Upper lobe of left lung (tissue), 6 donors: ENCODE results near the gene PCGF3. TPM values are rescaled to one million over a fixed set of nuclear protein-coding genes. Genes with fewer than 3 reads are reported as not detected.

Source experiments
- ATAC-seq, 2 donors: fragments of 200-7000 bp; cut with Tn5 transposase; one replicate each; pipeline ENCODE4 v1.9.1; 2022; ENCODE audit warnings: mild to moderate bottlenecking in 2 of 2, moderate library complexity in 2 of 2; ENCODE audit not compliant: low FRiP score in 2 of 2
- DNase-seq, 2 donors: peaks; one replicate each; pipeline ENCODE4 v3.0.0-alpha.2; 2019 to 2020
- H3K27ac ChIP-seq, 4 donors: fragments of 200-600 bp; sonication (generic); one replicate each; pipeline ENCODE4 v1.5.1; 2016 to 2019
- H3K27me3 ChIP-seq, 4 donors: fragments of 200-600 bp; sonication (generic); one replicate each; pipeline ENCODE4 v1.5.1; 2017 to 2019
- H3K36me3 ChIP-seq, 4 donors: fragments of 200-600 bp; sonication (generic); one replicate each; pipeline ENCODE4 v1.5.1; 2016 to 2019
- H3K4me1 ChIP-seq, 4 donors: fragments of 200-600 bp; sonication (generic); one replicate each; pipeline ENCODE4 v1.5.1; 2018 to 2019
- H3K4me3 ChIP-seq, 4 donors: fragments of 200-600 bp; sonication (generic); one replicate each; pipeline ENCODE4 v1.5.1; 2017 to 2019; ENCODE audit warnings: mild to moderate bottlenecking in 2 of 4, moderate library complexity in 1 of 4
- H3K9me3 ChIP-seq, 4 donors: fragments of 200-600 bp; sonication (generic); one replicate each; pipeline ENCODE4 v1.5.1; 2018 to 2019
- CTCF ChIP-seq, 6 experiments: fragments of 450-650 bp in 4 of 6; fragments of 200-600 bp in 2 of 6; sonication (generic) in 2 of 6; IDR thresholded peaks; one replicate each; pipeline ENCODE4 v1.5.1; 2016 to 2019; ENCODE audit warnings: antibody characterized with exemption in 6 of 6
- EP300 ChIP-seq, 4 donors: sonication (generic); formaldehyde crosslinking; IDR thresholded peaks; one replicate each; pipeline ENCODE4 v1.5.1; 2017; ENCODE audit warnings: antibody characterized with exemption in 4 of 4, control low read depth in 2 of 4
- POLR2A ChIP-seq, 4 donors: fragments of 450-650 bp; IDR thresholded peaks; one replicate each; pipeline ENCODE4 v1.5.1; 2016 to 2017; ENCODE audit warnings: antibody characterized with exemption in 4 of 4, mild to moderate bottlenecking in 2 of 4
- POLR2AphosphoS5 ChIP-seq, 2 donors: sonication (generic); formaldehyde crosslinking; IDR thresholded peaks; one replicate each; pipeline ENCODE4 v1.5.1; 2017; ENCODE audit warnings: antibody characterized with exemption in 2 of 2
- WGBS, 2 donors: methylation state at CpG; one replicate each; pipeline ENCODE4 v1.1.5; 2017 to 2018; 5-methylcytosine and 5-hydroxymethylcytosine counted together
- total RNA-seq, 6 donors: library from RNA; depleted of rRNA in 4 of 6; stranded (reverse); fragments of >200 nt in 4 of 6; gene quantifications; one replicate each; pipeline versions ENCODE4 v1.1.0 to v1.2.1, GENCODE V29; 2016 to 2021
- donor health status: DM: no; HTN: no; CAD: no; lungs with moderate emphysema.
- donor health status: DM: no; HTN: yes; CAD: no; lungs with severe emphysema.

Gene PCGF3
- total RNA-seq, 6 donors from 2014 or later, result 36.4 to 150 (median 41.0) TPM

DNA sequence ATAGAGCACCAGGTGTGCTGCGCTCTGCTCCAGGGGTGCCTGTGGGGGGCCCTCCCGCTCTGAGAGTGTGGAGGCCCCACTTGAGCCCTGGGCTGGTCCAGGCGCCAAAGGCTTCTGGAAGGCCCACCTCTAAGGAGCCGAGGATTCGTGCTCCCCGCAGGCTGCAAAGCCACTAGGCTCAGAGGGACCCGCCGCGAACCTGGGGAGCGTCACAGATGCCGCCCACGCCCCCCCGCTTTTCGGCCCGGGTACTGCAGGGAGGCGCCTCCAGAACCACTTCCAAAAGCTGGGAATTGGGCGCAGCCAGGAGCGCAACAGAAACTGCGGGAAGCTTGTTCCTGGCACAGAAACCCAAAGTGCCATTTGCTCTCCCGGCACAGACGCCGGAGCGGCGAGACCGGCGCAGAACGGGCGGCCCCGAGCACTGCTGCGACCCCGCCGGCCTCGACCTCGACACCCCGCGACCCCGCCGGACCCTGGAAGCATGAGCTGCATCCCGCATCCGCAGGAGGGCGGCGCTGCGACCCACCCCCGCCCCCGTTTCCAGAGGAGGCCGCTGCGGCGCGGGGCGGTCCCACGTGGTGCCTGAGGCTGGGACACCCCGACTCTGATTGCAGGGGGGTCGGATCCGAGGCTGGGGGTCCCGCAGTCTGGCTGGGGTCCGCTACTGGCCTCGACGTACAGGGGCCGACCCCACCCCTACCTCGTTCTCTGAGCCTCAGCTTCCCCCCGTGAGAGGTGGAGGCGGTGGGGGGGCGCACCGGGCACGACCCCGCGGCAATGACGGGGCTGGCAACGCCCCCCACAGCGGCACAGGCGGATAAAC is 89.5 kb downstream of the PCGF3 start:
- ATAC-seq, result peak in 1 of 2 donors; percentile 8
- TF ChIP-seq POLR2AphosphoS5 (IDR thresholded peaks at IDR 0.05), result no peak
- TF ChIP-seq POLR2A (IDR thresholded peaks at IDR 0.05), result no peak
- no peak for TF ChIP-seq CTCF (IDR thresholded peaks at IDR 0.05)
- no peak for TF ChIP-seq EP300 (IDR thresholded peaks at IDR 0.05)
- Histone ChIP-seq H3K27me3 (peaks cover 5 to 47% (median 28%) of the 10 kb centered on the region in 4 donors), H3K9me3 (no peaks in the 10 kb centered on the region), H3K27ac (no peak overlapping the region), H3K4me3 (peak overlapping the region in 3 of 4 donors; percentile 3 to 33 (median 19)), H3K36me3 (no peaks in the 10 kb centered on the region), H3K4me1 (peaks cover 15 to 25% (median 19%) of the 10 kb centered on the region in 4 donors)
- 0 to 4% methylated on average over 1 to 39 of the region's 71 CpGs for WGBS, 2 donors
- peak in 1 of 2 donors; percentile 79 for DNase-seq

DNA sequence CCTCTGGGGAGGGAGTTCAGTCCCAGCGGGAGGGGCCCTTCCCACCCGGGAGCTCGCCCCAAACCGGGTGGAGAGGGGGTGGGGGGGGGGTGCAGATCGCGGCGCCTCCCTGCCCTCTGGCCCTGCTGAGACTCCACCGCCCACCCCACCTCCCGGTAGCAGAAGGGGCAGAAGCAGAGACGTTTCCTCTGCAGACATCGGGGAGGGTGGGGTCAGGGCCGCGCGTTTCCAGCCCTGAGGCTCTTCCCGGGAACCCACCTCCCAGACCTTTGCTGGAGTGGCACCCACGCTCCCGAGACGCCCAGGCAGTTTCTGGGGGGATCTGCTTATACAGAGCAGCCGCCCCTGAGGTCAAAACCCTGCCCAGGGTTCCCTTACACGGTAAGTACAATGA is 90.1 kb downstream of the PCGF3 start:
- Histone ChIP-seq H3K4me1 (peaks cover 15 to 25% (median 19%) of the 10 kb centered on the region in 4 donors), H3K9me3 (no peaks in the 10 kb centered on the region), H3K27ac (no peak overlapping the region), H3K27me3 (peaks cover 5 to 47% (median 28%) of the 10 kb centered on the region in 4 donors), H3K36me3 (no peaks in the 10 kb centered on the region), H3K4me3 (no peak overlapping the region)
- DNase-seq (no peak), ATAC-seq (no peak)
- no peak for TF ChIP-seq POLR2AphosphoS5 (IDR thresholded peaks at IDR 0.05)
- no peak for TF ChIP-seq CTCF (IDR thresholded peaks at IDR 0.05)
- no peak for TF ChIP-seq EP300 (IDR thresholded peaks at IDR 0.05)
- TF ChIP-seq POLR2A (IDR thresholded peaks at IDR 0.05), result no peak
- WGBS, 2 donors, result 16 to 25% methylated on average over 6 to 12 of the region's 20 CpGs

DNA sequence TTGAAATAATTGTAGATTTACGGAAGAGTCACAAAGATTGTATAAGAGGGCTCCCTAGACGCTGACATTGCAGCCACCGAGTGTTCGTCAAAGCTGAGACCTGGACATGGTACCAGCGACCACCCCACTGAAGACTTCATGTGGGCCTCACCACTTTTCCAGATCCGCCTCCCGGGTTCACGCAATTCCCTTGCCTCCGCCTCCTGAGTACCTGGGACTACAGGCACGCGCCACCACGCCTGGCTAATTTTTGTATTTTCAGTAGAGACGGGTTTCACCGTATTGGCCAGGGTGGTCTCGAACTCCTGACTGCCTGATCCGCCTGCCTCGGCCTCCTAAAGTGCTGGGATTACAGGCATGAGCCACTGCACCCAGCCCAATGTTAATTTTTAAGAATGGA is 90.6 kb downstream of the PCGF3 start:
- Histone ChIP-seq H3K4me3 (no peak overlapping the region), H3K27ac (no peak overlapping the region), H3K9me3 (peaks cover 0 to under 1% (median 0%) of the 10 kb centered on the region in 4 donors), H3K4me1 (peaks cover 15 to 25% (median 19%) of the 10 kb centered on the region in 4 donors), H3K36me3 (no peaks in the 10 kb centered on the region), H3K27me3 (peaks cover 5 to 47% (median 27%) of the 10 kb centered on the region in 4 donors)
- no peak for DNase-seq
- 88 to 93% methylated on average over 17 of the region's 17 CpGs for WGBS, 2 donors
- TF ChIP-seq EP300 (IDR thresholded peaks at IDR 0.05) (no peak), CTCF (IDR thresholded peaks at IDR 0.05) (no peak), POLR2AphosphoS5 (IDR thresholded peaks at IDR 0.05) (no peak), POLR2A (IDR thresholded peaks at IDR 0.05) (no peak)
- ATAC-seq, result no peak

GRCh38 chr4:797066-797465 is 91.4 kb downstream of the PCGF3 start:
- peaks cover 5 to 39% (median 23%) of the 10 kb centered on the region in 4 donors for H3K27me3 ChIP-seq
- ATAC-seq (no peak), DNase-seq (no peak)
- 82 to 85% methylated on average over 4 of the region's 4 CpGs for WGBS, 2 donors
- no peaks in the 10 kb centered on the region for H3K36me3 ChIP-seq
- no peak for TF ChIP-seq EP300 (IDR thresholded peaks at IDR 0.05)
- no peak for TF ChIP-seq POLR2A (IDR thresholded peaks at IDR 0.05)
- TF ChIP-seq POLR2AphosphoS5 (IDR thresholded peaks at IDR 0.05), result no peak
- TF ChIP-seq CTCF (IDR thresholded peaks at IDR 0.05), result no peak
- H3K9me3 ChIP-seq, result peaks cover 0 to 6% (median 0%) of the 10 kb centered on the region in 4 donors
- peaks cover 12 to 21% (median 16%) of the 10 kb centered on the region in 4 donors for H3K4me1 ChIP-seq
- no peak overlapping the region for H3K27ac ChIP-seq
- no peak overlapping the region for H3K4me3 ChIP-seq
